CD14-positive monocyte (primary cell): ENCODE results near the gene TIMM10B. TPM values are rescaled to one million over a fixed set of nuclear protein-coding genes. Genes with fewer than 3 reads are reported as not detected.

Experiments used
- DNase-seq, 3 donors: peaks; one replicate each; pipeline ENCODE4 v3.0.0-alpha.2; 2011 to 2022
- H2AFZ ChIP-seq: 2 replicates; pipeline ENCODE4 v1.6.0; 2012; ENCODE audit warnings: mild to moderate bottlenecking, low read depth, low read length, inconsistent platforms; ENCODE audit not compliant: insufficient read depth, poor library complexity, severe bottlenecking
- H3K27ac ChIP-seq, 2 donors: 1 replicate in 1 of 2; 2 replicates in 1 of 2; pipeline ENCODE4 v1.5.1; 2012 to 2013; ENCODE audit warnings: low read length in 2 of 2, control low read depth in 1 of 2, inconsistent platforms in 1 of 2, low read depth in 1 of 2, mild to moderate bottlenecking in 1 of 2
- H3K27me3 ChIP-seq, 2 donors: one replicate each; pipeline versions ENCODE4 v1.6.0 to v1.6.1; 2011 to 2013; ENCODE audit warnings: low read length in 2 of 2; ENCODE audit not compliant: control insufficient read depth in 2 of 2, insufficient read depth in 2 of 2
- H3K36me3 ChIP-seq, 2 donors: replicated peaks in 1 of 2; 1 replicate in 1 of 2; 2 replicates in 1 of 2; pipeline versions ENCODE4 v1.5.1 to v1.6.1; 2012 to 2013; ENCODE audit warnings: low read length in 2 of 2, control low read depth in 1 of 2, inconsistent platforms in 1 of 2, mild to moderate bottlenecking in 1 of 2; ENCODE audit not compliant: insufficient read depth in 2 of 2, control insufficient read depth in 1 of 2
- H3K4me1 ChIP-seq, 2 donors: 1 replicate in 1 of 2; 2 replicates in 1 of 2; pipeline versions ENCODE4 v1.5.1 to v1.6.1; 2012 to 2013; ENCODE audit warnings: low read length in 2 of 2, control low read depth in 1 of 2, inconsistent platforms in 1 of 2, mild to moderate bottlenecking in 1 of 2, moderate library complexity in 1 of 2; ENCODE audit not compliant: insufficient read depth in 2 of 2, control insufficient read depth in 1 of 2
- H3K4me2 ChIP-seq: replicated peaks from 2 replicates; pipeline ENCODE3; 2012; ENCODE audit warnings: low read length, moderate library complexity, mild to moderate bottlenecking; ENCODE audit not compliant: poor library complexity, severe bottlenecking; ENCODE audit errors: extremely low read depth
- H3K4me3 ChIP-seq, 3 experiments: fragments of 200-600 bp in 1 of 3; sonication (generic) in 1 of 3; replicated peaks in 1 of 3; 1 replicate in 2 of 3; 2 replicates in 1 of 3; pipeline ENCODE4 v1.5.1; 2011 to 2013; ENCODE audit warnings: low read length in 3 of 3, mild to moderate bottlenecking in 3 of 3, control low read depth in 2 of 3, low read depth in 2 of 3, inconsistent platforms in 1 of 3, moderate library complexity in 1 of 3
- H3K79me2 ChIP-seq: 2 replicates; pipeline ENCODE4 v1.6.0; 2012; ENCODE audit warnings: mild to moderate bottlenecking, control low read depth, inconsistent platforms, low read length, moderate library complexity; ENCODE audit not compliant: insufficient read depth
- H3K9ac ChIP-seq: 2 replicates; pipeline ENCODE4 v1.6.0; 2017; ENCODE audit warnings: low read length, mild to moderate bottlenecking; ENCODE audit not compliant: insufficient read depth, poor library complexity, severe bottlenecking
- H3K9me3 ChIP-seq, 2 donors: replicated peaks in 1 of 2; 1 replicate in 1 of 2; 2 replicates in 1 of 2; pipeline versions ENCODE4 v1.5.1 to v1.6.1; 2012 to 2013; ENCODE audit warnings: low read length in 2 of 2, control low read depth in 1 of 2; ENCODE audit not compliant: control insufficient read depth in 1 of 2, insufficient read depth in 1 of 2
- H4K20me1 ChIP-seq: 2 replicates; pipeline ENCODE4 v1.6.0; 2012; ENCODE audit warnings: mild to moderate bottlenecking, low read length, control low read depth, moderate library complexity; ENCODE audit not compliant: insufficient read depth
- H3K27ac Mint-ChIP-seq, 7 donors: one replicate each; pipeline ENCODE4 v1.8.0; 2020; ENCODE audit warnings: mild to moderate bottlenecking in 7 of 7, mixed read lengths in 7 of 7, moderate library complexity in 6 of 7, inconsistent platforms in 2 of 7
- H3K27me3 Mint-ChIP-seq, 3 donors: one replicate each; pipeline ENCODE4 v1.8.0; 2021 to 2022; ENCODE audit warnings: low read depth in 3 of 3, mild to moderate bottlenecking in 3 of 3, mixed read lengths in 3 of 3, moderate library complexity in 3 of 3, inconsistent platforms in 1 of 3
- H3K36me3 Mint-ChIP-seq, 2 donors: one replicate each; pipeline ENCODE4 v1.8.0; 2020; ENCODE audit warnings: mixed read lengths in 2 of 2, inconsistent platforms in 1 of 2, mild to moderate bottlenecking in 1 of 2
- H3K4me1 Mint-ChIP-seq: one replicate; pipeline ENCODE4 v1.8.0; 2020; ENCODE audit warnings: mild to moderate bottlenecking, mixed read lengths
- H3K4me3 Mint-ChIP-seq, 2 donors: one replicate each; pipeline ENCODE4 v1.8.0; 2020; ENCODE audit warnings: mild to moderate bottlenecking in 2 of 2, mixed read lengths in 2 of 2, moderate library complexity in 1 of 2
- H3K9me3 Mint-ChIP-seq, 7 donors: one replicate each; pipeline ENCODE4 v1.8.0; 2020 to 2022; ENCODE audit warnings: mixed read lengths in 7 of 7, mild to moderate bottlenecking in 6 of 7, moderate library complexity in 6 of 7, inconsistent platforms in 2 of 7
- WGBS: methylation state at CpG from one replicate; pipeline ENCODE4 v1.1.5; 2013; ENCODE audit warnings: missing lambda C conversion rate; ENCODE audit not compliant: insufficient coverage; 5-methylcytosine and 5-hydroxymethylcytosine counted together
- intact Hi-C, 2 donors: fragments of 100-400 bp; cut with micrococcal nuclease; formaldehyde crosslinking; loops; one replicate each; pipeline versions ENCODE4 v1.15.0 to v1.15.1; 2023
- polyA plus RNA-seq, 3 donors: library from polyadenylated mRNA; depleted of rRNA in 1 of 3; unstranded in 2 of 3; stranded (reverse) in 1 of 3; fragments of 300-500 nt in 2 of 3; fragments of >200 nt in 1 of 3; fragmentation: Illumina TruSeq in 2 of 3; gene quantifications; 1 replicate in 2 of 3; 2 replicates in 1 of 3; pipeline ENCODE4 v1.2.3, GENCODE V29; 2012 to 2021
- TF ChIP-seq, protein P1 (sequence below): fragments of 200-600 bp; IDR thresholded peaks from one replicate; pipeline ENCODE4 v1.8.0; 2022; ENCODE audit warnings: antibody characterized with exemption, mild to moderate bottlenecking

Gene TIMM10B
- polyA plus RNA-seq, 3 donors, result 20.0 to 34.9 (median 22.1) TPM

DNA sequence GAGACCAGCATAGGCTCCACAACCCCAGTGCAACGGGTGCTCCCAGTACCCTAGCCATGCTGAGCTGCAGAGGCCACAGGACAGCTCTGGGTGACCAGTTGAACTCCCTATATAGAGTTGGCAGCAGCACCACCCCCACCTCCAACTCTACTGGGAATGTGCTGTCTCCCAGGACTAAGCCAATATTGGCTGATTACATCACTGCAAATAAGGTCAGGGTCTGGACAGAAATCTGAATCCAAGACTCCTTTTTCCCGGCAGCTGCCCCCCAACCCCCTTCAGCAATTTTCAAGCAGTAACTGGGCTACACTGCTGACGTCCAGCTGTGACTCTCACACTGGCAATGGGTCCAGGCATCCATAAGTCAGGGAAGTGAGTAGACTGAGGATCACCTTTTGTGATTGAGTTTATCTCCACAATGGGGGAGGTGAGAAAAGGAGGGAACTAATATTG lies 40.4 kb upstream of the TIMM10B start, which contains the start of gene HPX:
TSS of gene HPX (minus strand) at position 82 of the 453 bp plus-strand sequence. CDS start at position 58, 24 bp downstream.
- no peak within 1 kb of the TSS for H3K27ac Mint-ChIP-seq
- Histone ChIP-seq H3K4me1 (peaks cover 14 to 21% of the 10 kb centered on the region in 2 donors), H3K27ac (no peak within 1 kb of the TSS), H4K20me1 (no peaks in the 10 kb centered on the region), H3K9ac (no peak within 1 kb of the TSS), H3K4me2 (no peak within 1 kb of the TSS), H3K9me3 (no peaks in the 10 kb centered on the region), H3K36me3 (no peaks in the 10 kb centered on the region), H3K27me3 (no peaks in the 10 kb centered on the region), H3K4me3 (no peak within 1 kb of the TSS), H3K79me2 (no peaks in the 10 kb centered on the region), H2AFZ (no peak within 1 kb of the TSS)
- intact Hi-C loops, result loop anchor here (2.0 to 10.0 kb wide), 3 partner anchors 59 to 64 kb away; no protein-coding TSS in a partner anchor
- H3K27me3 Mint-ChIP-seq, result peaks cover under 1 to 2% (median 1%) of the 10 kb centered on the region in 3 donors
- 100% methylated on average over 1 of the region's 3 CpGs for WGBS
- H3K36me3 Mint-ChIP-seq, result no peaks in the 10 kb centered on the region
- no peaks in the 10 kb centered on the region for H3K4me1 Mint-ChIP-seq
- no peak within 1 kb of the TSS for H3K4me3 Mint-ChIP-seq
- H3K9me3 Mint-ChIP-seq, result no peaks in the 10 kb centered on the region
- no peak for DNase-seq
- TF ChIP-seq, protein P1, sequence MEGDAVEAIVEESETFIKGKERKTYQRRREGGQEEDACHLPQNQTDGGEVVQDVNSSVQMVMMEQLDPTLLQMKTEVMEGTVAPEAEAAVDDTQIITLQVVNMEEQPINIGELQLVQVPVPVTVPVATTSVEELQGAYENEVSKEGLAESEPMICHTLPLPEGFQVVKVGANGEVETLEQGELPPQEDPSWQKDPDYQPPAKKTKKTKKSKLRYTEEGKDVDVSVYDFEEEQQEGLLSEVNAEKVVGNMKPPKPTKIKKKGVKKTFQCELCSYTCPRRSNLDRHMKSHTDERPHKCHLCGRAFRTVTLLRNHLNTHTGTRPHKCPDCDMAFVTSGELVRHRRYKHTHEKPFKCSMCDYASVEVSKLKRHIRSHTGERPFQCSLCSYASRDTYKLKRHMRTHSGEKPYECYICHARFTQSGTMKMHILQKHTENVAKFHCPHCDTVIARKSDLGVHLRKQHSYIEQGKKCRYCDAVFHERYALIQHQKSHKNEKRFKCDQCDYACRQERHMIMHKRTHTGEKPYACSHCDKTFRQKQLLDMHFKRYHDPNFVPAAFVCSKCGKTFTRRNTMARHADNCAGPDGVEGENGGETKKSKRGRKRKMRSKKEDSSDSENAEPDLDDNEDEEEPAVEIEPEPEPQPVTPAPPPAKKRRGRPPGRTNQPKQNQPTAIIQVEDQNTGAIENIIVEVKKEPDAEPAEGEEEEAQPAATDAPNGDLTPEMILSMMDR, result no peak

DNA sequence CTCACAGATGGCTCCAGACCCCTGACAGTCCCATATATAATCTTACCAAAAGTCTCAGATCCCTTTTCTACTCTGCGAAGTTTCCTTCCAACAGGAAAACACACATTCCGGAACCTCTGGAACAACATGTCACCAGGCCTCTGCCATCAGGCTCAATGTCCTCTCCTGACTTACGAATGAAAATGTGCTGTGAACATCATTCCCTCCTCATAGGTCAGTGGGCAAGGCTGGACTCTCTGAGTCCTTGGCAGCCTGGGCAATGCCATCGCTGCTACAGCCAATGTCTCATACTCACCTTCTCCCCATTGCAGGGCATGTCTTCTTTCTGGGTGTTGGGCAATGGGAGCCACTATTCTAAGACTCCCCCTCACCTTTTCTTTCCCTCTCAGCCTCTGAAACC lies 38.9 kb upstream of the TIMM10B start:
- Mint-ChIP-seq H3K4me3 (no peak overlapping the region), H3K36me3 (no peaks in the 10 kb centered on the region), H3K9me3 (no peaks in the 10 kb centered on the region), H3K27me3 (peaks cover 0 to 2% (median 2%) of the 10 kb centered on the region in 3 donors), H3K4me1 (no peaks in the 10 kb centered on the region), H3K27ac (no peak overlapping the region)
- H3K27ac ChIP-seq, result no peak overlapping the region
- H3K4me1 ChIP-seq, result peaks cover 14 to 17% of the 10 kb centered on the region in 2 donors
- intact Hi-C loops, result loop anchor here in 1 of 2 donors (5.0 to 10.0 kb wide), 2 partner anchors 60 to 62 kb away; no protein-coding TSS in a partner anchor
- TF ChIP-seq, protein P1, result no peak
- H2AFZ ChIP-seq, result no peak overlapping the region
- no peaks in the 10 kb centered on the region for H3K27me3 ChIP-seq
- no peak overlapping the region for H3K4me2 ChIP-seq
- H3K9ac ChIP-seq, result no peak overlapping the region
- H3K79me2 ChIP-seq, result no peaks in the 10 kb centered on the region
- H3K9me3 ChIP-seq, result no peaks in the 10 kb centered on the region
- 100% methylated on average over 3 of the region's 4 CpGs for WGBS
- H3K36me3 ChIP-seq, result no peaks in the 10 kb centered on the region
- DNase-seq, result no peak
- no peak overlapping the region for H3K4me3 ChIP-seq
- no peaks in the 10 kb centered on the region for H4K20me1 ChIP-seq
